ENCODE measurements around the gene CTIF.

DNA sequence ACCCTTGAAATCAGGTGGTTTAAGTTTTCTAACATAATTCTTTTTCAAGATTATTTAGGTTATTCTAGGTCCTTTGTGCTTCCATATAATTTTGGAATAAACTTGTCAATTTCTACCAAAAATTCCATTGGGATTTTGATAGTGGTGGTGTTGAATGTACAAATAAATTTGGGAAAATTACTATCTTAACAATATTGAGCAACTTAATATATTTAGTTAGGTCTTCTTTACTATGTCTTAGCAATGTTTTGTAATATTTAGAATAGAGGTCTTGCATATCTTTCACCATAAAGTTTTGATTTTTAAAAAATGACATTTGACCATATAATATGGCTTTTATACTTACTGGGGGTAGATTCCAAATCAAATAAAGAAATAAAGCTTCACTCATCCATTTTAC lies 34.0 kb upstream of the CTIF start:
- no peak for TF ChIP-seq POLR2A (IDR thresholded peaks at IDR 0.05)
- TF ChIP-seq CTCF (IDR thresholded peaks at IDR 0.05), result no peak

Measured in heart left ventricle (tissue), 13 donors.